ENCODE results near the gene WNT4.

WNT4 gene

GRCh38 chr1:22129501-22130117, 13.3 kb downstream of the WNT4 start:
- no peak for DNase-seq (ENCODE audit: low spot score)

GRCh38 chr1:22128392-22128791, 14.5 kb downstream of the WNT4 start:
- DNase-seq (ENCODE audit: low spot score): no peak

DNA sequence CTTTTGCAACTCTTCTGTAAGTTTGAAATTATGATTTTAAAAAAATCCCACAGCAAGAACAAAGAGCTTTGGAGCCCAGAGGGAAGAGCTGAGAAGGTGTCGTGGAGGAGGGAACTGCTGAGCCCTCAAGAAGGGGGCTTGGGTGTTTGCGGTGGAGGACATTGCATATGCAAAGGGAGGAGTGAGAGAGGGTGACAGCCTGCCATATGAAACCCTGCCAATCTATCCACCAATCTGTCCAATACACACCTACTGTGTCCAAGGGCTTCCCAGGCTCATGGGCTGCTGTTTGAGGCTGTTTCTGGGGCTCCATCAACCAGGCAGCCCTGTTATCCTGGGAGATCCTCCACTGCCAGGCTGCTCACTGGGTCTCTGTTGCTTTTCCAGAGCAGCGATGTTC, 15.2 kb downstream of the WNT4 start:
- DNase-seq (ENCODE audit: low spot score): no peak

- DNase-seq (ENCODE audit: low spot score): no peak
Measured at GRCh38 chr1:22127248-22127647, 15.6 kb downstream of the WNT4 start.

GRCh38 chr1:22126531-22126930, 16.4 kb downstream of the WNT4 start:
- DNase-seq (ENCODE audit: low spot score): no peak

DNA sequence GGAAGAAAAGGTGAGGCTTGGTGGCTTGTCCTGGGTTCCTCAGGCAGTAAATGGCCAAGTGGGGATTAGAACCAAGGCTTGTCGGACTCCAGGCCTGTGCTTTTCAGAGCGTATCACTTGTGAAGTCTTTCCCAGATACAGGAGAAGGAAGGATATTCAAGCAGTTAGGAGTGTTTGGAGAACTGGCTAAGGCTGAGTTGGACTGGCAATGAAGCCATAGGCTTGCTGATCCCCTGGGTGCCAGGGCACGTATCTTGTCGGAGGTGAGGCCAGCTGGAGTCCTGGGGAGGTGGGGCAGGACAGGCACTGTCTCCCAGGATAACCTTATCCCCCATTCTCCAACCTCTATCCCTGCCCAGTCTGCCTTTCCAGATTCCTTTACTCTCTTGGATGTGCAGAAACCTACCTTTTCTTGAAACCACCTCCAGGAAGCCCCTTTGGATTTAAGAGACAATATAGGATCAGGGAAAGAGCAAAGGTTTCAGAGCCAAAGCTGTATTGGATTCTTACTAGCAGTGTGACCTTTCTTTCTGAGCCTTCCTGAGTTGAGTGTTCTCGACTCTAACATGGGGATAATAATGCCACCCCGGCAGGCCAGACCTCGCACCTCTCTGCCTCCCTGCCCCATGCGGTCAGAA, 18.2 kb downstream of the WNT4 start:
- no peak for DNase-seq (ENCODE audit: low spot score)

- DNase-seq (ENCODE audit: low spot score): no peak
Measured at GRCh38 chr1:22123901-22124404, 18.9 kb downstream of the WNT4 start.

GRCh38 chr1:22123071-22123390, 19.9 kb downstream of the WNT4 start:
- DNase-seq (ENCODE audit: low spot score): no peak

DNA sequence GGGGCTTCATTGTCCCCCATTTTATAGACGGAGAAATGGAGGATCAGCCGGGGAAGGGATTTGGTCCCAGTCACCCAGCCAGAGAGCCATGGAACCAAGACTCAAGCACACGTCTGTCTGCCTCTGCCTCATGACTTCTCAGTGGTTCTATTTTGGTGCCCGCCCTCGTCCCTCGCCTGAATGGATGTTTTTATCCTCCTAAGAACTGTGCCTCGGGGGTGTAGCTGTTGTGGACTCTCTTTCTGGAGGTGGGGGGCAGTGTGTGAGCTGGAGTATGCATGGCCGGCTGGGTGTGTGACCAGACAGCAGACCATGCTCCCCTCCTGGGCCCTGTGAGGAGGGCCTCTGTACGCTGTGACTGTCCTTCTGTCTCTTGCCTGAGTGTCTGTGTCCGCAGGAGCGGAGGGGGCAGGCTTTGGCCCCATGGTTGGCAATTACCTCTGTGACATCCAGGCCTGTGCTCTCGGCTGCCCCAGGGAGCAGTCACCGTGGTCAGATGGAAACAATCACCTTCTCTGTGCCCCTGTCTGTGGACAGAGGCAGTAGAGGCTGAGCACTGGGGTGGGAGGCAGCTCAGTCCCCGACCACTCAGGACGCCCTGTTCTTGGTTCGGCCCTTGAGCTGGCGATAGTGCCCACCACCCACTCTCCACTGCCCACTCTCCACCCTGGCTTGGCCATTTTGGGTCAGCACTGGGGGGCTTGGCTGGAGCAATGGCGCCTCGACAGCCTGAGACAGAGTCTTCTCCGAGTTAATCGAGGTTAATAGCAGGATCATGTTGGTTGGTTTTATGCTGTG, 20.4 kb downstream of the WNT4 start:
- DNase-seq (ENCODE audit: low spot score): no peak

DNA sequence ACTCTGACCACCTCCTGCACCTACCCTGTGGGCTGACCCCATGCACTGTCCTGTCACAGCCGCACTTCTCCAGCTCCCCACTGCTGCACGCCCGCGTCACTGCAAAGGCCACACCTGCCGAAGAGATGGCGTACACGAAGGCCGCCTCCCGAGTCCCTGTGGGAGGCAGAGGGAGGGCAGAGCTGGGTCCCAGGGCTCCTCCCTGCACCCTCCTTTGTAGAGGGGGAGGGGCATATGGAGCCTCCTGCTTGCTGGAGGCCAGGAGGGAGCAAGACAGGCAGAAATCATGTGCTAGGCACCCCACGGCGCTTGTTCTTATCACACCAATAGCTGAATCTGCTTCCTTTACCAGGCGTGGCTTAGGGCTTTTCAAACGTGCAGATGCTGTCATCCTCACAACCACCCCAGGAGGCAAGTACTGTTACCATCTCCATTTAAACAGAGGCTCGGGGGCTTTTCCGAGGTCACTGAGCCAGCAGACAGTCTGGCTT, 21.4 kb downstream of the WNT4 start:
- DNase-seq (ENCODE audit: low spot score): no peak

- no peak for DNase-seq (ENCODE audit: low spot score)
Measured at GRCh38 chr1:22120469-22120790, 22.5 kb downstream of the WNT4 start.

- DNase-seq (ENCODE audit: low spot score): no peak
Measured at GRCh38 chr1:22119626-22120468, 23.1 kb downstream of the WNT4 start.

GRCh38 chr1:22118291-22118992, 24.5 kb downstream of the WNT4 start:
- no peak for DNase-seq (ENCODE audit: low spot score)

- no peak for DNase-seq (ENCODE audit: low spot score)
Measured at GRCh38 chr1:22117851-22118250, 25.0 kb downstream of the WNT4 start.

DNA sequence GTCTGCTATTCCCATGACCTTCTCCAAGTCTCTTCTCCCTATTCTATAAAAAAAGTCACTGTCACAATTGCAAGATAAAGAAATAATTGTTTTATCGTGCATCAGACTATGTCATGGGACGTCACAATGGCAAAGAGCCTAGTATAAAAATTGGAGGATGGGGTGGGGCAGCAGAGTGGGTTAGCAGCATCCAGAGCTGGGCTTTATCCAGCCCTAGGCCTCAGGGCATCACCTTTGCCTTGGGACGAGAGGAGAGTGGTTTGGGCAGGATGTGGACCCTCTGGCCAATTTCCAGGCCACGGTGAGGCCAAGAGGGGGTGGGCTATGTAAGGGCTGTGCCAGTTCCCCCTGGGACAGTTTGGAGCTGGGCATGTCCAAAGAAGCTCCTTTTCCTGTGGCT, 25.7 kb downstream of the WNT4 start:
- no peak for DNase-seq (ENCODE audit: low spot score)

GRCh38 chr1:22115286-22115685, 27.6 kb downstream of the WNT4 start:
- DNase-seq (ENCODE audit: low spot score): no peak

GRCh38 chr1:22114083-22115012, 28.5 kb downstream of the WNT4 start:
- DNase-seq (ENCODE audit: low spot score): no peak

GRCh38 chr1:22112554-22112953, 30.3 kb downstream of the WNT4 start:
- DNase-seq (ENCODE audit: low spot score): no peak

- DNase-seq (ENCODE audit: low spot score): no peak
Measured at GRCh38 chr1:22111620-22112019, 31.3 kb downstream of the WNT4 start.

GRCh38 chr1:22111115-22111514, 31.8 kb downstream of the WNT4 start:
- no peak for DNase-seq (ENCODE audit: low spot score)

- DNase-seq (ENCODE audit: low spot score): no peak
Measured at GRCh38 chr1:22110016-22110415, 32.9 kb downstream of the WNT4 start.
